Progenitor cell of endocrine pancreas (in vitro differentiated cells): ENCODE data around the gene INTS3. TPM values are rescaled to one million over a fixed set of nuclear protein-coding genes. Genes with fewer than 3 reads are reported as not detected.
A peak's percentile ranks its signal among the peaks of the same experiment; 100 is the strongest.

Experiments
- DNase-seq: peaks from one replicate; pipeline ENCODE4 v3.0.0; 2021; ENCODE audit warnings: low spot score; ENCODE audit not compliant: unreplicated experiment
- H3K27ac Mint-ChIP-seq: 2 replicates; pipeline ENCODE4 v1.8.0; 2021; ENCODE audit warnings: mild to moderate bottlenecking, moderate library complexity, mixed read lengths
- H3K27me3 Mint-ChIP-seq: 2 replicates; pipeline ENCODE4 v1.8.0; 2021; ENCODE audit warnings: mixed read lengths
- H3K36me3 Mint-ChIP-seq: 2 replicates; pipeline ENCODE4 v1.8.0; 2022; ENCODE audit warnings: mixed read lengths; ENCODE audit not compliant: insufficient read depth
- H3K4me1 Mint-ChIP-seq: 2 replicates; pipeline ENCODE4 v1.8.0; 2021; ENCODE audit warnings: low read depth, mixed read lengths
- H3K4me3 Mint-ChIP-seq: 2 replicates; pipeline ENCODE4 v1.8.0; 2021; ENCODE audit warnings: low read depth, mild to moderate bottlenecking, moderate library complexity, mixed read lengths
- H3K9me3 Mint-ChIP-seq: 2 replicates; pipeline ENCODE4 v1.8.0; 2021; ENCODE audit warnings: low read depth, mixed read lengths
- CTCF ChIP-seq: fragments of 200-600 bp; sonication (generic); IDR thresholded peaks from one replicate; pipeline ENCODE4 v1.5.0; 2021; ENCODE audit warnings: antibody characterized with exemption, mild to moderate bottlenecking; ENCODE audit not compliant: unreplicated experiment
- total RNA-seq: library from RNA; stranded (reverse); gene quantifications from 2 replicates; pipeline ENCODE4 v1.2.1, GENCODE V29; 2021

The INTS3 gene
- total RNA-seq, 1 donor from 2014 or later: 152 TPM

GRCh38 chr1:153746174-153746573 is 18.3 kb downstream of the INTS3 start:
- Mint-ChIP-seq H3K27ac (no peak overlapping the region), H3K9me3 (no peaks in the 10 kb centered on the region), H3K27me3 (no peaks in the 10 kb centered on the region), H3K4me3 (no peak overlapping the region), H3K36me3 (peaks cover 32% of the 10 kb centered on the region), H3K4me1 (peaks cover 31% of the 10 kb centered on the region)
- no peak for DNase-seq
- no peak for TF ChIP-seq CTCF

- DNase-seq: no peak
- Mint-ChIP-seq H3K4me3 (no peak overlapping the region), H3K4me1 (peaks cover 3% of the 10 kb centered on the region), H3K27me3 (no peaks in the 10 kb centered on the region), H3K27ac (no peak overlapping the region), H3K36me3 (peaks cover 32% of the 10 kb centered on the region), H3K9me3 (no peaks in the 10 kb centered on the region)
- no peak for TF ChIP-seq CTCF
Measured at GRCh38 chr1:153748903-153749302, 21.1 kb downstream of the INTS3 start.

- DNase-seq: peak; percentile 70
- peak; percentile 92 for TF ChIP-seq CTCF
- Mint-ChIP-seq H3K4me3 (no peak overlapping the region), H3K27ac (peak overlapping the region; percentile 64), H3K27me3 (no peaks in the 10 kb centered on the region), H3K4me1 (no peaks in the 10 kb centered on the region), H3K36me3 (peaks cover 36% of the 10 kb centered on the region), H3K9me3 (no peaks in the 10 kb centered on the region)
Measured at GRCh38 chr1:153749408-153750005, 21.7 kb downstream of the INTS3 start.

GRCh38 chr1:153750026-153750995 is 22.5 kb downstream of the INTS3 start:
- Mint-ChIP-seq H3K9me3 (no peaks in the 10 kb centered on the region), H3K27ac (no peak overlapping the region), H3K36me3 (peaks cover 41% of the 10 kb centered on the region), H3K27me3 (no peaks in the 10 kb centered on the region), H3K4me1 (no peaks in the 10 kb centered on the region), H3K4me3 (no peak overlapping the region)
- no peak for DNase-seq
- TF ChIP-seq CTCF: no peak

DNA sequence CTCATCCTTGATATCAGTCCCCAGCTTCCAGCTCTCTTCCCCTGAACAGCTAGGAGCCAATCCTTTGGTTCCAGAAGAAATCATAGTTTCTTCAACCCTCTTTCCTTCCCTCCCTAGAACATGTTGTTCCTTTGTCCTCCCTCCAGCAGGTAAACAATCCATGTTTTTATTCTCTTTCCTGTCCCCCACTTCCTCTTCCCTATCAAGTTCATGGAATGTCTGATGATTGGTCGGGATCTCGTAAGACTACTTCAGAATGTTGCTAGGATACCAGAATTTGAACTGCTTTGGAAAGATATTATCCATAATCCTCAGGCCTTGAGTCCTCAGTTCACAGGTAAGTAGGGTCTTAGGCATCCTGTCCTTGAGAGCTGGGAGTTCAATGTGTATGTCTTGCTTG is 24.2 kb downstream of the INTS3 start:
- H3K27me3 Mint-ChIP-seq: no peaks in the 10 kb centered on the region

More for the DNA sequence above, 24.2 kb downstream of the INTS3 start:
- Mint-ChIP-seq H3K36me3 (peaks cover 39% of the 10 kb centered on the region), H3K27ac (no peak overlapping the region), H3K4me3 (no peak overlapping the region), H3K4me1 (no peaks in the 10 kb centered on the region), H3K9me3 (no peaks in the 10 kb centered on the region)
- DNase-seq: no peak
- TF ChIP-seq CTCF: no peak
